ENCODE measurements around the gene SLC1A7.

SLC1A7 gene

GRCh38 chr1:53153752-53154151 lies 11.3 kb upstream of the SLC1A7 start:
- DNase-seq (ENCODE audit: low read depth) = no peak
- TF ChIP-seq, protein P1, sequence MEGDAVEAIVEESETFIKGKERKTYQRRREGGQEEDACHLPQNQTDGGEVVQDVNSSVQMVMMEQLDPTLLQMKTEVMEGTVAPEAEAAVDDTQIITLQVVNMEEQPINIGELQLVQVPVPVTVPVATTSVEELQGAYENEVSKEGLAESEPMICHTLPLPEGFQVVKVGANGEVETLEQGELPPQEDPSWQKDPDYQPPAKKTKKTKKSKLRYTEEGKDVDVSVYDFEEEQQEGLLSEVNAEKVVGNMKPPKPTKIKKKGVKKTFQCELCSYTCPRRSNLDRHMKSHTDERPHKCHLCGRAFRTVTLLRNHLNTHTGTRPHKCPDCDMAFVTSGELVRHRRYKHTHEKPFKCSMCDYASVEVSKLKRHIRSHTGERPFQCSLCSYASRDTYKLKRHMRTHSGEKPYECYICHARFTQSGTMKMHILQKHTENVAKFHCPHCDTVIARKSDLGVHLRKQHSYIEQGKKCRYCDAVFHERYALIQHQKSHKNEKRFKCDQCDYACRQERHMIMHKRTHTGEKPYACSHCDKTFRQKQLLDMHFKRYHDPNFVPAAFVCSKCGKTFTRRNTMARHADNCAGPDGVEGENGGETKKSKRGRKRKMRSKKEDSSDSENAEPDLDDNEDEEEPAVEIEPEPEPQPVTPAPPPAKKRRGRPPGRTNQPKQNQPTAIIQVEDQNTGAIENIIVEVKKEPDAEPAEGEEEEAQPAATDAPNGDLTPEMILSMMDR (conservative IDR thresholded peaks at IDR 0.05; ENCODE audit: low read depth, low read length) = no peak
- H3K4me3 ChIP-seq (ENCODE audit: low read length) = no peak overlapping the region

DNA sequence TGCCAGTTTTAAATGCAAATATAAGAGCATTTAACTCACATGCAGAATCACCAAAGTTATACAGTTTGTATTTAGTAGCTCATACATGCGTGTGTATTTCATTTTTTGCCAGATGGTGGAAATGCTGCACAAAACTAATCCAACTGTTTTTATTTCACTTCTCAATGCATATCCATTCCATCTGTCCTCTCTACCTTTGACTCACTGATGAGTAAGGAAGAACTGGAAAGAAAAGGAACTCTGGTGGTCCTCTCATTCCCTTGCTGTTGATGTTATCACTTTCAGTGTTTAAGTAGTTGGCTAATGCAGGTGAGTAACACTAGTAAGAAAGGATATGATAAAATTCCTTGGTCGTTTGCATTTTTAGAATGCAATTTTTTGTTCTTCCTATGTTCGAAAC lies 5.7 kb upstream of the SLC1A7 start:
- TF ChIP-seq, protein P1 (conservative IDR thresholded peaks at IDR 0.05; ENCODE audit: low read depth, low read length) = no peak
- no peak overlapping the region for H3K4me3 ChIP-seq (ENCODE audit: low read length)
- no peak for DNase-seq (ENCODE audit: low read depth)

DNA sequence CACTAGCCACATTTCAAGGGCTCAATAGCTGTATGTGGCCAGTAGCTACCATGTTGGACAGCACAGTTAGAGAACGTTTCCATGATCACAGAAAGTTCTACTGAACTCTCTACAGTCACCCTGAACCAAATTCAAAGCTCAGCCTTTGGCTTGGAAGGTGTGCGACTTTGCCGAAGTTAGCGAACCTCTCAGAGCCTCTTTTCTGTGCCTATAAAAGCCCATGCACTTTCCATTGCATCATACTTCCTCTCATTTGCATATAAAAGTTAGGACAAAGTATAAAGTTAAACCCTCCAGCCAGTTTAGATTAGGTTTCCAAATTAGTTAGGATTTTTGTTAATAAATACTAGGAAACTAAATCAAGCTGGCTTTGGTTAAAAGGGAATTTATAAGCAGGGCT lies 4.7 kb upstream of the SLC1A7 start:
- DNase-seq (ENCODE audit: low read depth) = no peak
- TF ChIP-seq, protein P1 (conservative IDR thresholded peaks at IDR 0.05; ENCODE audit: low read depth, low read length) = no peak
- no peak overlapping the region for H3K4me3 ChIP-seq (ENCODE audit: low read length)

- DNase-seq (ENCODE audit: low read depth) = peak; percentile 99
- H3K4me3 ChIP-seq (ENCODE audit: low read length) = no peak overlapping the region
Measured at GRCh38 chr1:53145942-53146708, 3.7 kb upstream of the SLC1A7 start.

GRCh38 chr1:53145619-53145941 lies 3.1 kb upstream of the SLC1A7 start:
- H3K4me3 ChIP-seq (ENCODE audit: low read length) = no peak overlapping the region
- no peak for DNase-seq (ENCODE audit: low read depth)
- TF ChIP-seq, protein P1 (conservative IDR thresholded peaks at IDR 0.05; ENCODE audit: low read depth, low read length) = no peak

More at GRCh38 chr1:53145942-53146708, 3.7 kb upstream of the SLC1A7 start:
- TF ChIP-seq, protein P1 (conservative IDR thresholded peaks at IDR 0.05; ENCODE audit: low read depth, low read length) = no peak

GRCh38 chr1:53145051-53145600 lies 2.7 kb upstream of the SLC1A7 start:
- no peak overlapping the region for H3K4me3 ChIP-seq (ENCODE audit: low read length)
- TF ChIP-seq, protein P1 (conservative IDR thresholded peaks at IDR 0.05; ENCODE audit: low read depth, low read length) = no peak
- no peak for DNase-seq (ENCODE audit: low read depth)

DNA sequence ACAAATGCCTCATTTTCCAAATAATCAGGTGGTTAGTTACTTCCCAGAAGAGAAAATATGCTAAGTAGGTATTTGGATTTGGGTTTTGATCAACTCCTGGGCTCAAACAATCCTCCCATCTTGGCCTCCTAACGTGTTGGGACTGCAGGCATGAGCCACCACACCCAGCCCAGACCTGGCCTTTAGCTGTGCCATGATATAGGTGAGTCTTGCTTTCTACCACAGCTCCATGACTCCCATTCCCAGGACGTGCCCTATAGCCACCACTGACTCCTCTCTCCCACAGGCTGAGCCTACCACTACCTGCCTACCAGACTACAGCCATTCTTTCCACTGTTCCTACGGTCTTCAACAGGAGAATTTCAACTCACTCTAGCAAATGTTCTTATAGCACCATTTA lies 1.8 kb upstream of the SLC1A7 start:
- no peak for DNase-seq (ENCODE audit: low read depth)
- TF ChIP-seq, protein P1 (conservative IDR thresholded peaks at IDR 0.05; ENCODE audit: low read depth, low read length) = no peak
- H3K4me3 ChIP-seq (ENCODE audit: low read length) = no peak overlapping the region

Measured in retinal pigment epithelial cell (primary cell).